SU-DHL-6 (cell line): ENCODE measurements around the gene TRPV5.

Experiments
- EZH2phosphoT487 ChIP-seq: fragments of 200-600 bp; sonication (generic), shearing (Covaris generic); conservative IDR thresholded peaks from 2 replicates; pipeline ENCODE4 v1.6.1; 2018; ENCODE audit warnings: mild to moderate bottlenecking, antibody characterized with exemption, low read length, moderate library complexity, mixed read lengths
- TF ChIP-seq, protein P1 (sequence below): fragments of 200-600 bp; sonication (generic); IDR thresholded peaks from one replicate; pipeline ENCODE4 v1.5.1; 2017; ENCODE audit warnings: antibody characterized with exemption, mild to moderate bottlenecking, low read length, moderate library complexity; ENCODE audit not compliant: insufficient read depth, poor library complexity, severe bottlenecking

DNA sequence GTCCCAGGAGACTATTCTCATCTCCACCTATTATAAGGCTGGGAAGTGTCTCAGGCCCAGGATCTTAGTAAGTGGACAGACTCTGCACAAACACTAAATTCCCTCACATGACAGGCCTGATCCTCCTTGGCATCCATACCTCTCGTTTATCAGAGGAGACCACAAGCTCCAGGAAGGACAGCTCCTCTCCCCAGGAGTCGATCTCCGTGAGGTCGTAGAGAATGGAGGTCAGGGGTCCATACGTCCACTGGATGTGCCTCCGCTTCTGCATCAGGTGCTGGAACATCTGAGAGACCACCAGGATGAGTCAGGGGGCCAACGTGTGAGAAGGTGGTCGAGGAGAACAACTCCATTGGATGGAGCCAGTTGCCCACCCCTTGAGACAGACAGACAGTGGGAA is 5.6 kb downstream of the TRPV5 start:
- TF ChIP-seq, protein P1, sequence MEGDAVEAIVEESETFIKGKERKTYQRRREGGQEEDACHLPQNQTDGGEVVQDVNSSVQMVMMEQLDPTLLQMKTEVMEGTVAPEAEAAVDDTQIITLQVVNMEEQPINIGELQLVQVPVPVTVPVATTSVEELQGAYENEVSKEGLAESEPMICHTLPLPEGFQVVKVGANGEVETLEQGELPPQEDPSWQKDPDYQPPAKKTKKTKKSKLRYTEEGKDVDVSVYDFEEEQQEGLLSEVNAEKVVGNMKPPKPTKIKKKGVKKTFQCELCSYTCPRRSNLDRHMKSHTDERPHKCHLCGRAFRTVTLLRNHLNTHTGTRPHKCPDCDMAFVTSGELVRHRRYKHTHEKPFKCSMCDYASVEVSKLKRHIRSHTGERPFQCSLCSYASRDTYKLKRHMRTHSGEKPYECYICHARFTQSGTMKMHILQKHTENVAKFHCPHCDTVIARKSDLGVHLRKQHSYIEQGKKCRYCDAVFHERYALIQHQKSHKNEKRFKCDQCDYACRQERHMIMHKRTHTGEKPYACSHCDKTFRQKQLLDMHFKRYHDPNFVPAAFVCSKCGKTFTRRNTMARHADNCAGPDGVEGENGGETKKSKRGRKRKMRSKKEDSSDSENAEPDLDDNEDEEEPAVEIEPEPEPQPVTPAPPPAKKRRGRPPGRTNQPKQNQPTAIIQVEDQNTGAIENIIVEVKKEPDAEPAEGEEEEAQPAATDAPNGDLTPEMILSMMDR = no peak
- no peak for TF ChIP-seq EZH2phosphoT487
